OCI-LY7 (cell line): ENCODE data around the gene KRT23. TPM values are rescaled to one million over a fixed set of nuclear protein-coding genes. Genes with fewer than 3 reads are reported as not detected.

Experiments
- BruUV-seq: library from RNA; stranded (reverse); fragments of 400-500 nt; replicated peaks from 2 replicates; lab custom pipeline; 2021; lab: Mats Ljungman, UMichigan
- CTCF ChIA-PET: fragments of 300-600 bp; sonication (Branson Sonifier 250); formaldehyde crosslinking; loops from one replicate; lab custom pipeline; 2022; ENCODE audit warnings: antibody characterized with exemption; ENCODE audit not compliant: unreplicated experiment; lab: Charles Lee
- POLR2A ChIA-PET: fragments of 300-600 bp; sonication (Branson Sonifier 250); formaldehyde crosslinking; loops from one replicate; lab custom pipeline; 2022; ENCODE audit warnings: antibody characterized with exemption; lab: Charles Lee
- DNase-seq: peaks from one replicate; pipeline ENCODE4 v3.0.0-alpha.2; 2015; ENCODE audit warnings: low spot score
- H2AFZ ChIP-seq: fragments of 200-600 bp; sonication (generic), shearing (Covaris generic); 2 replicates; pipeline ENCODE4 v1.6.1; 2014; ENCODE audit warnings: mild to moderate bottlenecking, antibody characterized with exemption, low read length, moderate library complexity
- H3K27ac ChIP-seq: fragments of 200-600 bp; sonication (generic); 2 replicates; pipeline ENCODE4 v1.5.1; 2014; ENCODE audit warnings: mixed run types, low read depth, mild to moderate bottlenecking, moderate library complexity, low read length, inconsistent platforms; ENCODE audit not compliant: poor library complexity, severe bottlenecking
- H3K36me3 ChIP-seq: fragments of 200-600 bp; sonication (generic); 2 replicates; pipeline ENCODE4 v1.6.1; 2014; ENCODE audit warnings: mild to moderate bottlenecking, antibody characterized with exemption, low read length, moderate library complexity, mixed read lengths; ENCODE audit not compliant: insufficient read depth
- H3K4me1 ChIP-seq: fragments of 200-600 bp; sonication (generic); 2 replicates; pipeline ENCODE4 v1.5.1; 2014; ENCODE audit warnings: mild to moderate bottlenecking, low read length; ENCODE audit not compliant: insufficient read depth, poor library complexity, severe bottlenecking
- H3K4me2 ChIP-seq: fragments of 200-600 bp; sonication (generic); 2 replicates; pipeline ENCODE4 v1.6.1; 2014; ENCODE audit warnings: mild to moderate bottlenecking, low read length
- H3K4me3 ChIP-seq: fragments of 200-600 bp; sonication (generic); 2 replicates; pipeline ENCODE4 v1.5.1; 2014; ENCODE audit warnings: mild to moderate bottlenecking, low read depth, low read length; ENCODE audit not compliant: poor library complexity, severe bottlenecking
- H3K79me2 ChIP-seq: fragments of 200-600 bp; sonication (generic); 2 replicates; pipeline ENCODE4 v1.6.1; 2016; ENCODE audit warnings: low read depth, mild to moderate bottlenecking, low read length, moderate library complexity, mixed read lengths; ENCODE audit not compliant: insufficient read depth
- H3K9me2 ChIP-seq: fragments of 200-600 bp; sonication (generic); 2 replicates; pipeline ENCODE4 v1.6.1; 2016; ENCODE audit warnings: mild to moderate bottlenecking, low read length, mixed read lengths; ENCODE audit not compliant: insufficient read depth
- H3K9me3 ChIP-seq: fragments of 200-600 bp; sonication (generic); 2 replicates; pipeline ENCODE4 v1.6.1; 2014; ENCODE audit warnings: mild to moderate bottlenecking, mixed run types, low read length, mixed read lengths
- H4K20me1 ChIP-seq: fragments of 200-600 bp; sonication (generic); 2 replicates; pipeline ENCODE4 v1.6.1; 2014; ENCODE audit warnings: mild to moderate bottlenecking, antibody characterized with exemption, low read length, moderate library complexity, mixed read lengths; ENCODE audit not compliant: insufficient read depth
- CTCF ChIP-seq: fragments of 200-600 bp; sonication (generic); conservative IDR thresholded peaks from 2 replicates; pipeline ENCODE4 v1.5.1; 2014; ENCODE audit warnings: mild to moderate bottlenecking, antibody characterized with exemption, low read length, moderate library complexity, mixed read lengths
- EZH2phosphoT487 ChIP-seq: fragments of 200-600 bp; sonication (generic); IDR thresholded peaks from 2 replicates; pipeline ENCODE4 v1.6.1; 2018; ENCODE audit warnings: low read depth, borderline replicate concordance, mild to moderate bottlenecking, mixed run types, antibody characterized with exemption, low read length, moderate library complexity, mixed read lengths
- intact Hi-C: fragments of 100-400 bp; cut with micrococcal nuclease; formaldehyde crosslinking; loops from one replicate; pipeline ENCODE4 v1.10.0; 2022; ENCODE audit not compliant: unreplicated experiment
- total RNA-seq, 2 experiments: library from RNA; depleted of rRNA in 1 of 2; stranded (reverse); fragments of >200 nt in 1 of 2; shearing (Covaris generic) in 1 of 2; gene quantifications; 2 replicates each; pipeline ENCODE4 v1.2.3, GENCODE V29; 2014 to 2022

KRT23 gene
- total RNA-seq, 2 experiments from 2014 or later: not detected

DNA sequence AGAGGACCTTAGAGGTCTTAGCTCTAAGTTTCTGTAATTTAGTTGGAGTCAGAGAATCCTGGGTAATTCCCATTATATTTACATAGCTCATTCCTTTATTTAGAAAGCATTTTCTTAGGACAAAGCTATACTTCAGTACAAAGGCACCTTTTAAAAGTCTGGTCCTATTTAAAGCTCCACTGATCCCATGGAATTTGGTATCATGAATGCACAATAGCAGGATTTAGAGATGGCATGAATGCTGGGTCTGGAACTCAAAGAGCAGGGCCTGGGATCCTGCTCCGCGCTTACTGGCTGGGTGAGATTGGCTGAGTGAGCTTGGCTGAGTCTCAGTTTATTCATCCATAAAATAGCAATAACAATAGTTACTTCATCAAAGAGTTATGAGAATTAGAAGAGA lies 4.8 kb downstream of the KRT23 start:
- Histone ChIP-seq H2AFZ (no peak overlapping the region), H3K79me2 (no peaks in the 10 kb centered on the region), H3K36me3 (no peaks in the 10 kb centered on the region), H3K4me1 (no peaks in the 10 kb centered on the region), H3K27ac (no peak overlapping the region), H3K4me2 (no peak overlapping the region), H3K9me3 (no peaks in the 10 kb centered on the region), H3K9me2 (no peaks in the 10 kb centered on the region), H3K4me3 (no peak overlapping the region), H4K20me1 (no peaks in the 10 kb centered on the region)
- ChIA-PET POLR2A (no interaction called here), CTCF (no interaction called here)
- DNase-seq: no peak
- TF ChIP-seq CTCF (no peak), EZH2phosphoT487 (no peak)
- intact Hi-C loops: no loop called here
- BruUV-seq: no TSS peak

DNA sequence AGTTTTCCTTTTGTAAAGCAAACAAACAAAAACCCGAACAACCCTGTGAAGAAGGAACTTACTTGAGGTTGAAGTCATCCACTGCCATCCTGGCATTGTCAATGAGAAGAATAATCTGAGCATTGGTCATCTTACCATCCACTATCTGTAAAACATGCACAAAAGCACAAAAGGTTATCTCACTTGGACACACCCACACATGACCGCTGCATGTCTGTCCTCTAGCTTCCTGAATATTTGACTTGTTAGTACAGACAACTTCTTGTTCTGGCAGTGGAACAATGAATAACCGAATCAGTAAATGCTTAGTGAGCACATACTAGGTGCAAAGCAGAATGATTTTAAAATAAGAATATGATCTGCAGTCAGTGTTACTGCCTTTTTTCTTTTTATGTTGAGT lies 6.1 kb downstream of the KRT23 start:
- DNase-seq: no peak
- Histone ChIP-seq H3K27ac (no peak overlapping the region), H3K36me3 (no peaks in the 10 kb centered on the region), H3K9me3 (no peaks in the 10 kb centered on the region), H4K20me1 (no peaks in the 10 kb centered on the region), H3K9me2 (no peaks in the 10 kb centered on the region), H3K79me2 (no peaks in the 10 kb centered on the region), H3K4me1 (no peaks in the 10 kb centered on the region), H3K4me2 (no peak overlapping the region), H2AFZ (no peak overlapping the region), H3K4me3 (no peak overlapping the region)
- POLR2A ChIA-PET: no interaction called here
- intact Hi-C loops: no loop called here
- TF ChIP-seq EZH2phosphoT487: no peak
- TF ChIP-seq CTCF: no peak
- CTCF ChIA-PET: no interaction called here
- BruUV-seq: no TSS peak

GRCh38 chr17:40926341-40926740 lies 11.1 kb downstream of the KRT23 start:
- POLR2A ChIA-PET: interaction anchor here (0.7 kb wide), 1 partner anchor 19 kb away, joined by 3 read pairs; no protein-coding TSS in a partner anchor
- no peaks in the 10 kb centered on the region for H3K79me2 ChIP-seq
- no peak overlapping the region for H3K4me3 ChIP-seq
- intact Hi-C loops: no loop called here
- H3K27ac ChIP-seq: no peak overlapping the region
- no peak overlapping the region for H3K4me2 ChIP-seq
- no peaks in the 10 kb centered on the region for H3K9me2 ChIP-seq
- no peak for DNase-seq
- CTCF ChIA-PET: no interaction called here
- H2AFZ ChIP-seq: no peak overlapping the region
- TF ChIP-seq CTCF (no peak), EZH2phosphoT487 (no peak)
- H4K20me1 ChIP-seq: no peaks in the 10 kb centered on the region
- no peaks in the 10 kb centered on the region for H3K4me1 ChIP-seq
- no peaks in the 10 kb centered on the region for H3K36me3 ChIP-seq
- BruUV-seq: no TSS peak
- H3K9me3 ChIP-seq: no peaks in the 10 kb centered on the region
